Natural killer cell treated with Interleukin-12 subunit alpha and Interleukin-12 subunit beta and Interleukin-15 and Interleukin-18, amount 100 ng/mL, for 72 hours (primary cell): Measurements from ENCODE around the gene SNX6. TPM values are rescaled to one million over a fixed set of nuclear protein-coding genes. Genes with fewer than 3 reads are reported as not detected.
"Not testable (repeated sequence)": the region's sequence is repeated elsewhere in the genome, so short reads cannot be mapped to it uniquely, and the experiment has no call there.

Experiments
- ATAC-seq, 2 donors: fragments of 150-1000 bp; cut with Tn5 transposase in 1 of 2; sonication (Bioruptor Pico), chemical (Tn5 transposase) in 1 of 2; 2 replicates each; pipeline ENCODE4 v1.10.0; 2021
- DNase-seq: peaks from one replicate; pipeline ENCODE4 v3.0.0; 2022; ENCODE audit warnings: low spot score
- H3K27ac Mint-ChIP-seq, 2 donors: 1 replicate in 1 of 2; 2 replicates in 1 of 2; pipeline ENCODE4 v1.8.0; 2022; ENCODE audit warnings: mixed read lengths in 2 of 2, mild to moderate bottlenecking in 1 of 2, moderate library complexity in 1 of 2
- H3K27me3 Mint-ChIP-seq, 2 donors: 1 replicate in 1 of 2; 2 replicates in 1 of 2; pipeline ENCODE4 v1.8.0; 2022; ENCODE audit warnings: mixed read lengths in 2 of 2
- H3K36me3 Mint-ChIP-seq: one replicate; pipeline ENCODE4 v1.8.0; 2022; ENCODE audit warnings: mixed read lengths
- H3K4me1 Mint-ChIP-seq, 2 donors: 1 replicate in 1 of 2; 2 replicates in 1 of 2; pipeline ENCODE4 v1.8.0; 2022; ENCODE audit warnings: low read depth in 2 of 2, mixed read lengths in 2 of 2, mild to moderate bottlenecking in 1 of 2
- H3K4me3 Mint-ChIP-seq: one replicate; pipeline ENCODE4 v1.8.0; 2022; ENCODE audit warnings: mixed read lengths
- H3K9me3 Mint-ChIP-seq: 2 replicates; pipeline ENCODE4 v1.8.0; 2022; ENCODE audit warnings: mixed read lengths
- total RNA-seq, 2 donors: library from RNA; stranded (reverse); gene quantifications; one replicate each; pipeline ENCODE4 v1.2.3, GENCODE V29; 2022

SNX6 gene
- total RNA-seq, 2 donors from 2014 or later, result 71.0 to 77.3 TPM

GRCh38 chr14:34571771-34572170 is 58.2 kb downstream of the SNX6 start:
- no peak overlapping the region for H3K27ac Mint-ChIP-seq
- H3K4me3 Mint-ChIP-seq, result no peak overlapping the region
- H3K36me3 Mint-ChIP-seq, result no peaks in the 10 kb centered on the region
- H3K9me3 Mint-ChIP-seq, result no peaks in the 10 kb centered on the region
- DNase-seq, result no peak
- H3K27me3 Mint-ChIP-seq, result no peaks in the 10 kb centered on the region
- H3K4me1 Mint-ChIP-seq, result no peaks in the 10 kb centered on the region
- ATAC-seq, result no peak

DNA sequence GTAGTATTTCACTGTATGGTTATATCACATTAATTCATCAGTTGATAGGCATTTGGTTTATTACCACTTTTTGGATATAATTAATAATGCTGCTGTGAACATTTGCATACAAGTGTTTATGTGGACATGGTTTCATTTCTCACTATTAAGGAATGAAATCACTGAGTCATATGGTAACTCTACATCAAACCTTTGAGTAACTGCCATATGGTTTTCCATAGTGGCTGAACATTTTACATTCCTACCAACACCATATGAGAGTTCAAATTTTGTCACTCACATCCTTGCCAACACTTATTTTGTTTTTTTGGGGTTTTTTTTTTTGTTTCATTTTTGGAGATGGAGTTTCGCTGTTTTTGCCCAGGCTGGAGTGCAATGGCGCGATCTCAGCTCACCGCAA is 60.2 kb downstream of the SNX6 start:
- Mint-ChIP-seq H3K4me3 (no peak overlapping the region), H3K36me3 (no peaks in the 10 kb centered on the region), H3K9me3 (no peaks in the 10 kb centered on the region), H3K27ac (no peak overlapping the region), H3K27me3 (no peaks in the 10 kb centered on the region), H3K4me1 (no peaks in the 10 kb centered on the region)
- ATAC-seq (no peak), DNase-seq (no peak)

- Mint-ChIP-seq H3K9me3 (no peaks in the 10 kb centered on the region), H3K36me3 (no peaks in the 10 kb centered on the region), H3K27me3 (no peaks in the 10 kb centered on the region), H3K4me1 (no peaks in the 10 kb centered on the region), H3K4me3 (no peak overlapping the region), H3K27ac (no peak overlapping the region)
- no peak for DNase-seq
- ATAC-seq, result no peak
Observed at GRCh38 chr14:34568803-34569202, 61.1 kb downstream of the SNX6 start.

DNA sequence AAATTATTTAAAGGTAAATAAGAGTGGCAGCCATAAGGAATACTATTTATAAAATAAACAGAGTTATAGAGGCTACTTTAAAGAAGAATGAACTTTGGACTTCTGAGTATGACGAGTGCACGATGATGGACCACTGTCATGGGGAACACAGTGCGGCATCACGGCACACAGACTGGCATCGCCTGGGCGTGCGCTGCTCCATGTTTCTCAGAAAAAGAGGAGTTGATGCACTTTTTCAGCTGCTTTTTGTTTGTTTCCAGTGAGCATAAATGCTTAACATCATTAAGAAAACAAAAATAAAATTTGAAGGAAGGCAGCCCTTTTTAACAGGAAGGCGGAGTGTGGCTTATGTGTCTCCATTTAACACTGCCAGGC is 67.2 kb downstream of the SNX6 start:
- Mint-ChIP-seq H3K9me3 (no peaks in the 10 kb centered on the region), H3K27me3 (no peaks in the 10 kb centered on the region), H3K4me1 (no peaks in the 10 kb centered on the region), H3K27ac (no peak overlapping the region), H3K4me3 (no peak overlapping the region), H3K36me3 (no peaks in the 10 kb centered on the region)
- DNase-seq, result no peak
- ATAC-seq, result no peak

- not testable (repeated sequence) for DNase-seq
Observed at GRCh38 chr14:34562037-34562775, 67.7 kb downstream of the SNX6 start.

DNA sequence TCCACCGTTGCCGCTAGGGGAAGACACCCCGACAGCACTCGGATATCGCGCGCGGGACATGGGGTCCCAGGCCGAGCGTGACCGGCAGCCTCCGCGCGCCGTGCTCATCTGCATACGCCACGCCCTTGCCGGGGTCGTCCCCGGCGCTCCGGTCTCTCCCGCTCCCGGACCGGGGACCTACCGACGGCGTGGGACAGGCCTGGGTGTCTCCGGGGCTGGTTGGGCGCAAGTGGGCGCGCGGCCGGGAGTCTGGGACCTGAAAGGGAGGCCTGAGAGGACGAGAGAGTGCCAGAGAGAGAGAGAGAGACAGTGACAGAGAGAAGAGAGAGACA is 73.5 kb downstream of the SNX6 start:
- H3K9me3 Mint-ChIP-seq, H3K27ac Mint-ChIP-seq, H3K36me3 Mint-ChIP-seq, H3K27me3 Mint-ChIP-seq, DNase-seq, H3K4me3 Mint-ChIP-seq: not testable (repeated sequence)
- peak; percentile 67 to 69 for ATAC-seq
- H3K4me1 Mint-ChIP-seq, result peaks cover 14 to 16% of the 10 kb centered on the region in 2 donors

More at GRCh38 chr14:34562037-34562775, 67.7 kb downstream of the SNX6 start:
- H3K27ac Mint-ChIP-seq, H3K36me3 Mint-ChIP-seq, H3K9me3 Mint-ChIP-seq, ATAC-seq, H3K4me1 Mint-ChIP-seq, H3K4me3 Mint-ChIP-seq, H3K27me3 Mint-ChIP-seq: not testable (repeated sequence)

- ATAC-seq, result peak; percentile 81 to 84
- not testable (repeated sequence) for H3K36me3 Mint-ChIP-seq, H3K27me3 Mint-ChIP-seq, H3K4me3 Mint-ChIP-seq, H3K9me3 Mint-ChIP-seq, DNase-seq, H3K27ac Mint-ChIP-seq
- peaks cover 15 to 19% of the 10 kb centered on the region in 2 donors for H3K4me1 Mint-ChIP-seq
Observed at GRCh38 chr14:34555583-34556497, 74.1 kb downstream of the SNX6 start.

DNA sequence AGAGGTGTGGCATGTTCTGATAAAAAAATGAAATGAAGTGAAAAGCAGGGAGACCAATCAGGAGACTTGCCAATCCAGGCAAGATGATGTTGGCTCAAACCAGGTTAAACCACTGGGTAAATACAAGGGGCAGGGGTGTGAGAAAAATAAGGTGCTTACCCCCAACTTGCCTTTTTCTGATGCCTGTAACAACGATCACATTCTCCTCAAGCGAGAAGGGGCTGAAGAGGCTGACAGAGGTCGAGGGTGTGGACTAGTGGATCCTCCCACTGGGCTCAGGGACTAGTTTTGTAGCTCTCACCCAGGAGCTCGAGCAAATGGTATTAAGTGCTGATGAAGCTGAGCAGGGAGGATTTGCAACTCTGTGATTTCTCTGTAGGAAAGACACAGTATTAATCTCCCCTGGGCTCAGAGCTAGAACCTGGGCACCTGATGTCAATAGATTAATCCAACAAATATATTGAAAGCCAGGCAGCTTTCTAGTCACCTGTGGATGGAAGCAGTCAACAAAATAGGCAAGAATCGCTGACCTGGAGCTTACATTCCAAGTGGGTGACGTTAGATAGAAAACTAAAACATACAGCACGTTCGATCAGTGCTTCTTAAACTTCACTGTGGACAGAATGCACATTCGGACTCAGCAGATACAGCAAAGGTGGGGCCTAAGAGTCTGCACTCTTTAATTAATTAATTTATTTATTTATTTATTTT is 75.3 kb downstream of the SNX6 start:
- Mint-ChIP-seq H3K4me3 (peak overlapping the region; percentile 50), H3K9me3 (peaks cover 3% of the 10 kb centered on the region), H3K36me3 (no peaks in the 10 kb centered on the region), H3K27ac (peak overlapping the region; percentile 34 to 65), H3K4me1 (peaks cover 19 to 22% of the 10 kb centered on the region in 2 donors), H3K27me3 (no peaks in the 10 kb centered on the region)
- peak in 1 of 2 donors; percentile 43 for ATAC-seq
- DNase-seq, result peak; percentile 66

GRCh38 chr14:34549276-34549966 is 80.5 kb downstream of the SNX6 start:
- H3K27me3 Mint-ChIP-seq, H3K9me3 Mint-ChIP-seq: not testable (repeated sequence)
- H3K4me1 Mint-ChIP-seq, result peaks cover 17 to 19% of the 10 kb centered on the region in 2 donors

GRCh38 chr14:34548472-34548981 is 81.4 kb downstream of the SNX6 start:
- H3K9me3 Mint-ChIP-seq, result no peaks in the 10 kb centered on the region
- no peaks in the 10 kb centered on the region for H3K36me3 Mint-ChIP-seq
- H3K27me3 Mint-ChIP-seq, result no peaks in the 10 kb centered on the region
- no peak overlapping the region for H3K4me3 Mint-ChIP-seq
- no peak for ATAC-seq
- DNase-seq, result no peak
- H3K27ac Mint-ChIP-seq, result peak overlapping the region; percentile 69 to 91
- H3K4me1 Mint-ChIP-seq, result peaks cover 12 to 13% of the 10 kb centered on the region in 2 donors

More at GRCh38 chr14:34549276-34549966, 80.5 kb downstream of the SNX6 start:
- H3K4me3 Mint-ChIP-seq, DNase-seq, ATAC-seq, H3K36me3 Mint-ChIP-seq, H3K27ac Mint-ChIP-seq: not testable (repeated sequence)

- not testable (repeated sequence) for H3K36me3 Mint-ChIP-seq, H3K27me3 Mint-ChIP-seq, DNase-seq, H3K4me3 Mint-ChIP-seq, H3K9me3 Mint-ChIP-seq
- Mint-ChIP-seq H3K4me1 (peaks cover 12 to 13% of the 10 kb centered on the region in 2 donors), H3K27ac (peak overlapping the region; percentile 69 to 91)
- peak; percentile 82 to 83 for ATAC-seq
Observed at GRCh38 chr14:34547136-34547520, 82.8 kb downstream of the SNX6 start.

GRCh38 chr14:34546272-34547135 is 83.4 kb downstream of the SNX6 start:
- H3K27me3 Mint-ChIP-seq, H3K4me1 Mint-ChIP-seq, H3K4me3 Mint-ChIP-seq, H3K36me3 Mint-ChIP-seq, H3K27ac Mint-ChIP-seq, DNase-seq, H3K9me3 Mint-ChIP-seq: not testable (repeated sequence)
- ATAC-seq, result peak; percentile 79 to 80
